A673 (cell line): ENCODE results near the gene C9orf78. TPM values are rescaled to one million over a fixed set of nuclear protein-coding genes. Genes with fewer than 3 reads are reported as not detected.

ENCODE experiments used
- BruUV-seq: library from RNA; stranded (reverse); fragments of 400-500 nt; replicated peaks from 2 replicates; lab custom pipeline; 2021; lab: Mats Ljungman, UMichigan
- CTCF ChIA-PET: fragments of 300-600 bp; sonication (Branson Sonifier 250); formaldehyde crosslinking; loops from one replicate; lab custom pipeline; 2022; ENCODE audit warnings: antibody characterized with exemption; lab: Charles Lee
- POLR2A ChIA-PET: fragments of 300-600 bp; sonication (Branson Sonifier 250); formaldehyde crosslinking; loops from one replicate; lab custom pipeline; 2022; ENCODE audit warnings: antibody characterized with exemption; ENCODE audit not compliant: low non-redundant PET; lab: Charles Lee
- DNase-seq: peaks from one replicate; pipeline ENCODE4 v3.0.0-alpha.2; 2015; ENCODE audit warnings: low spot score
- H3K27ac ChIP-seq: fragments of 200-600 bp; sonication (generic); 2 replicates; pipeline ENCODE4 v1.5.1; 2016; ENCODE audit warnings: mixed run types, low read depth, mild to moderate bottlenecking, mixed read lengths, antibody characterized with exemption, low read length; ENCODE audit not compliant: poor library complexity, severe bottlenecking
- H3K27me3 ChIP-seq: fragments of 200-600 bp; sonication (generic); replicated peaks from 2 replicates; pipeline ENCODE4 v1.6.1; 2017; ENCODE audit warnings: mixed run types, low read depth, mild to moderate bottlenecking, mixed read lengths, antibody characterized with exemption, low read length; ENCODE audit not compliant: insufficient read depth, poor library complexity
- H3K36me3 ChIP-seq: fragments of 200-600 bp; sonication (generic); 2 replicates; pipeline ENCODE4 v1.6.1; 2016; ENCODE audit warnings: mixed run types, mild to moderate bottlenecking, mixed read lengths, antibody characterized with exemption, low read length; ENCODE audit not compliant: insufficient read depth, poor library complexity, severe bottlenecking
- H3K4me1 ChIP-seq: fragments of 200-600 bp; sonication (generic); 2 replicates; pipeline ENCODE4 v1.6.1; 2017; ENCODE audit warnings: mixed run types, mild to moderate bottlenecking, mixed read lengths, antibody characterized with exemption, low read length; ENCODE audit not compliant: insufficient read depth, poor library complexity, severe bottlenecking
- H3K4me3 ChIP-seq: fragments of 200-600 bp; sonication (generic); 2 replicates; pipeline ENCODE4 v1.5.1; 2016; ENCODE audit warnings: low read depth, mixed run types, mild to moderate bottlenecking, mixed read lengths, low read length; ENCODE audit not compliant: poor library complexity, severe bottlenecking
- H3K9me3 ChIP-seq: fragments of 200-600 bp; sonication (generic); 2 replicates; pipeline ENCODE4 v1.6.1; 2016; ENCODE audit warnings: mixed run types, low read depth, mild to moderate bottlenecking, mixed read lengths, antibody characterized with exemption, low read length; ENCODE audit not compliant: poor library complexity, severe bottlenecking
- CTCF ChIP-seq: fragments of 300-800, 200-600 bp; sonication (generic); conservative IDR thresholded peaks from 2 replicates; pipeline ENCODE4 v1.5.1; 2017; ENCODE audit warnings: low read depth, mild to moderate bottlenecking, antibody characterized with exemption, low read length, moderate library complexity, mixed read lengths
- EZH2 ChIP-seq: fragments of 200-600 bp; sonication (generic); IDR thresholded peaks from 2 replicates; pipeline ENCODE4 v1.6.1; 2017; ENCODE audit warnings: borderline replicate concordance, low read depth, mild to moderate bottlenecking, mixed read lengths, antibody characterized with exemption, low read length; ENCODE audit not compliant: poor library complexity, severe bottlenecking
- intact Hi-C: fragments of 100-400 bp; cut with micrococcal nuclease; formaldehyde crosslinking; loops from one replicate; pipeline ENCODE4 v1.10.0; 2022; ENCODE audit not compliant: unreplicated experiment
- microRNA-seq: library from miRNA; unstranded; fragments of <30 nt; microRNA quantifications from one replicate; pipeline ENCODE4 v1.2.0, GENCODE V29; 2021
- total RNA-seq: library from RNA; stranded (reverse); gene quantifications from 2 replicates; pipeline ENCODE4 v1.2.3, GENCODE V29; 2021

Gene C9orf78
- total RNA-seq, 1 experiment from 2014 or later, result 60.4 TPM

GRCh38 chr9:129779560-129780190 is 55.4 kb downstream of the C9orf78 start:
- ChIA-PET POLR2A (no interaction called here), CTCF (interaction anchor here (0.6 kb wide), 1 partner anchor 12 kb away, joined by 4 read pairs; no protein-coding TSS in a partner anchor)
- no peak for DNase-seq
- intact Hi-C loops, result loop anchor here (5.0 kb wide), 1 partner anchor 137 kb away; the partner anchor contains the start of gene ASB6
- Histone ChIP-seq H3K27me3 (no peaks in the 10 kb centered on the region), H3K36me3 (no peaks in the 10 kb centered on the region), H3K4me3 (no peak overlapping the region), H3K9me3 (no peaks in the 10 kb centered on the region), H3K4me1 (no peaks in the 10 kb centered on the region), H3K27ac (no peak overlapping the region)
- TF ChIP-seq CTCF (no peak), EZH2 (no peak)
- no TSS peak for BruUV-seq

DNA sequence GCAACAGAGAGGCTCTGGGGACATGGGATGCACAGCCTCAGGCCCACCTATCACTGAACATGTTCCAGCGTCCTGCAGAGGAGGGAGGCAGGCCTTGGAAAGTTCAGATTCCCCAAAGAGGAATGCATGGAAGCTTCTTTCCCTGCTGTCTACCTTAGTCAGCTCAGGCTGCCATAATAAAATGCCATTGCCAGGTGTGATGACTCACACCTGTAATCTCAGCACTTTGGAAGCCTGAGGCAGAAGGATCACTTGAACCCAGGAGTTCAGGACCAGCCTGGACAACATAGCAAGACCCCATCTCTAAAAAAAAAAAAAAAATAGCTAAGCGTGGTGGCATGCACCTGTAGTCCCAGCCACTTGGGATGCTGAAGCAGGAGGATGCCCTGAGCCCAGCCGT is 56.6 kb downstream of the C9orf78 start:
- Histone ChIP-seq H3K36me3 (no peaks in the 10 kb centered on the region), H3K27ac (no peak overlapping the region), H3K9me3 (no peaks in the 10 kb centered on the region), H3K4me1 (no peaks in the 10 kb centered on the region), H3K4me3 (no peak overlapping the region), H3K27me3 (no peaks in the 10 kb centered on the region)
- intact Hi-C loops, result no loop called here
- POLR2A ChIA-PET, result no interaction called here
- no TSS peak for BruUV-seq
- TF ChIP-seq CTCF (no peak), EZH2 (no peak)
- no peak for DNase-seq
- CTCF ChIA-PET, result no interaction called here

DNA sequence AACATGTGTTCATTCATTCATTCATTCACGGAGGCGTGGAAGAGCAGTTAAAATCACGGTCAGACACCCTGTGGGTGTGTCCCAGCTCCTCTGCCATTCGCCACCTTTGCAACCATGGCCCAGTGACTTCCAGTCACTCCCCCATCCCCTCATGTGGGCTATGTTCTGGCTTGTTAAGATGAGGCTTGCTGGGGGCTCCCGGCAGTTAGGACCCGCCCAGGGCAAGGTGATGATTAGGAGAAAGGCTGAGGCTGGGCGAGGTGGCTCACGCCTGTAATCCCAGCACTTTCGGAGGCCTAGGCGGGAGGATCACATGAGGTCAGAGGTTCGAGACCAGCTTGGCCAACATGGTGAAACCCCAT is 57.3 kb downstream of the C9orf78 start:
- intact Hi-C loops, result no loop called here
- no TSS peak for BruUV-seq
- ChIA-PET POLR2A (no interaction called here), CTCF (interaction anchor here (1.0 kb wide), 1 partner anchor 40 kb away, joined by 3 read pairs; no protein-coding TSS in a partner anchor)
- no peak overlapping the region for H3K4me3 ChIP-seq
- no peak overlapping the region for H3K27ac ChIP-seq
- TF ChIP-seq CTCF (no peak), EZH2 (no peak)
- no peaks in the 10 kb centered on the region for H3K9me3 ChIP-seq
- DNase-seq, result no peak
- H3K27me3 ChIP-seq, result no peaks in the 10 kb centered on the region
- H3K36me3 ChIP-seq, result no peaks in the 10 kb centered on the region
- H3K4me1 ChIP-seq, result no peaks in the 10 kb centered on the region

Small RNA genes lying within 50 kb of the gene (microRNA-seq; reads per million reads assigned to microRNA genes)
- gene MIR6855, result not detected

Other genes starting within 250 kb of the C9orf78 start
- 0.28 TPM in 1 of 2 replicates, not detected in the other for gene C9orf50, start 214.2 kb downstream of the C9orf78 start, total RNA-seq
- gene NTMT1, start 209.1 kb downstream of the C9orf78 start, total RNA-seq, result 82.8 and 87.1 TPM in 2 replicates
- 30.4 and 36.5 TPM in 2 replicates for gene ASB6, start 193.1 kb downstream of the C9orf78 start, total RNA-seq
- gene PRRX2, start 169.6 kb downstream of the C9orf78 start, total RNA-seq, result 12.7 and 16.6 TPM in 2 replicates
- gene PTGES, start 82.2 kb downstream of the C9orf78 start, total RNA-seq, result 0.80 and 1.4 TPM in 2 replicates
- 47.6 and 50.0 TPM in 2 replicates for gene TOR1B, start 32.1 kb downstream of the C9orf78 start, total RNA-seq
- gene TOR1A, start 11.1 kb downstream of the C9orf78 start, total RNA-seq, result 42.8 and 46.3 TPM in 2 replicates
- 17.1 and 21.0 TPM in 2 replicates for gene USP20, start 183 bp upstream of the C9orf78 start, total RNA-seq
- gene FNBP1, start 207.9 kb upstream of the C9orf78 start, total RNA-seq, result 200 and 215 TPM in 2 replicates
- gene GPR107, start 218.6 kb upstream of the C9orf78 start, total RNA-seq, result 47.1 and 50.9 TPM in 2 replicates